WERI-Rb-1 (cell line): ENCODE data around the gene NETO2.

Source experiments
- DNase-seq: peaks from one replicate; pipeline ENCODE4 v3.0.0-alpha.2; 2020
- H3K27ac ChIP-seq: fragments of 250-450 bp; sonication (Bioruptor Pico); 2 replicates; pipeline ENCODE4 v1.5.1; 2020; ENCODE audit warnings: mild to moderate bottlenecking, moderate library complexity
- H3K27me3 ChIP-seq: fragments of 250-450 bp; sonication (Bioruptor Pico); 2 replicates; pipeline ENCODE4 v1.5.1; 2021; ENCODE audit warnings: mild to moderate bottlenecking, low read depth, moderate library complexity; ENCODE audit not compliant: insufficient read depth, severe bottlenecking
- H3K36me3 ChIP-seq: fragments of 250-450 bp; sonication (Bioruptor Pico); 2 replicates; pipeline ENCODE4 v1.5.1; 2020; ENCODE audit warnings: mild to moderate bottlenecking, moderate library complexity
- H3K4me3 ChIP-seq: 2 replicates; pipeline ENCODE4 v1.5.1; 2011; ENCODE audit warnings: low read depth, mild to moderate bottlenecking, control low read depth, low read length
- H3K9me3 ChIP-seq: fragments of 250-450 bp; sonication (Bioruptor Pico); 2 replicates; pipeline ENCODE4 v1.5.1; 2021; ENCODE audit warnings: mild to moderate bottlenecking, moderate library complexity; ENCODE audit not compliant: severe bottlenecking
- TF ChIP-seq, protein P1 (sequence below): IDR thresholded peaks from 2 replicates; pipeline ENCODE4 v1.5.1; 2011; ENCODE audit warnings: low read depth, mild to moderate bottlenecking, control low read depth, inconsistent platforms, low read length

Gene NETO2

DNA sequence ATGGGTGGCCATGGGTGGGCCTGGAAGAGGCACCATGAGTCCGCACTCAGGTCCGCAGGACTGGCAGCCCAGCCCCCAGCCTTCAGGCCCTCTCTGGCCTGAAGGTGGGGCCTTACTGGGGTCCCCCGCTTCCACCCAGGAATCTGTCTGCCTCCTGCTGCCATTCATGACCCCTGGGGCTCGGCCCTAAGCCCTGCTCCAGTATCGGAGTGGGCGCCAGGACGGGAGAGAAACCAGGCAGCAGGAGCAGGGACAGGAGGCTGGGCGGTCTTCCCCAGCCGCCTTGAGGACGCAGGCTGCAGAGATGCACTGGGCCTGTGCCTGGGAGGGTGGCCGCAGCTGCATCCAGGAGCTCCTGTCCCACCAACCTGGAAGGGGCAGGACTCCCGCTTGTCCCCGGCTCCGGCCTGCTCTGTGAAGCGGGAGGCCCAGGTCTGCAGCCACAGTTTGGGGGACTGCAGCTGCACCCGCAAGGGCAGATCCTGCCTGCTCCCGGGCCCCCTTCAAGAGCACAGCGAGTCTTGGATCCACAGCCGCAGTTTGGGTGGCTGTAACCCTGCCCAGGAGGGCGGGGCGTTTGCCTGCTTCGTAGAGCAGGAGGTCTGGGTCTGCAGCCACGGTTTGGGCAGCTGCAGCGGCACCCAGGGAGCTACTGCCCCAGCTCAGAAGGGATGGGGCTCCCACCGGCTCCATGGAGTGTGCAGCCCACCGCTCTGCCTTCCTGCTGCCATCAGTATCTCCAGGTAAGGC is 88.4 kb downstream of the NETO2 start:
- no peaks in the 10 kb centered on the region for H3K27me3 ChIP-seq
- H3K4me3 ChIP-seq: no peak overlapping the region
- no peaks in the 10 kb centered on the region for H3K9me3 ChIP-seq

DNA sequence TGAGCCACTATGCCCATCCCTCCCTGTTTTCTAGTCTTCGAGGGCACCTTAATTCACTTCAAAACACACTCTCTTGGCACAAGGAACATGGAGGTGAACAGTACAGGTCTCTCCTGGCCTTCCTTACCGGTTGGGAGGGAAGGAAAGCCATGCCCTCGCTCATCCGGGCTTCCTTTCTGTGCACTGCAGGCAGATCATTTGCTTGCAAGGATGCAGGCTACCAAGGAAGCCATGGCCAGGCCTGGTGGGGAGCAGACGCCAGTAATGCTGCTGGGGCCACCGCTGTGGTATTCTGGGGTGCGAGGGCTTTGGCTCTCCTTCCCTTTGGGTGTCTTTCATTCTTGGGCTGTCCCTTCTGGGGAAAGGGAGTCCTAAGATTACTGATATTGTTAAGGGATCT is 89.4 kb downstream of the NETO2 start:
- no peaks in the 10 kb centered on the region for H3K36me3 ChIP-seq
- no peaks in the 10 kb centered on the region for H3K27me3 ChIP-seq
- DNase-seq: no peak
- no peak overlapping the region for H3K4me3 ChIP-seq
- no peak overlapping the region for H3K27ac ChIP-seq
- H3K9me3 ChIP-seq: no peaks in the 10 kb centered on the region
- TF ChIP-seq, protein P1, sequence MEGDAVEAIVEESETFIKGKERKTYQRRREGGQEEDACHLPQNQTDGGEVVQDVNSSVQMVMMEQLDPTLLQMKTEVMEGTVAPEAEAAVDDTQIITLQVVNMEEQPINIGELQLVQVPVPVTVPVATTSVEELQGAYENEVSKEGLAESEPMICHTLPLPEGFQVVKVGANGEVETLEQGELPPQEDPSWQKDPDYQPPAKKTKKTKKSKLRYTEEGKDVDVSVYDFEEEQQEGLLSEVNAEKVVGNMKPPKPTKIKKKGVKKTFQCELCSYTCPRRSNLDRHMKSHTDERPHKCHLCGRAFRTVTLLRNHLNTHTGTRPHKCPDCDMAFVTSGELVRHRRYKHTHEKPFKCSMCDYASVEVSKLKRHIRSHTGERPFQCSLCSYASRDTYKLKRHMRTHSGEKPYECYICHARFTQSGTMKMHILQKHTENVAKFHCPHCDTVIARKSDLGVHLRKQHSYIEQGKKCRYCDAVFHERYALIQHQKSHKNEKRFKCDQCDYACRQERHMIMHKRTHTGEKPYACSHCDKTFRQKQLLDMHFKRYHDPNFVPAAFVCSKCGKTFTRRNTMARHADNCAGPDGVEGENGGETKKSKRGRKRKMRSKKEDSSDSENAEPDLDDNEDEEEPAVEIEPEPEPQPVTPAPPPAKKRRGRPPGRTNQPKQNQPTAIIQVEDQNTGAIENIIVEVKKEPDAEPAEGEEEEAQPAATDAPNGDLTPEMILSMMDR: no peak

More for the DNA sequence above, 88.4 kb downstream of the NETO2 start:
- TF ChIP-seq, protein P1: no peak
- no peak for DNase-seq
- Histone ChIP-seq H3K27ac (no peak overlapping the region), H3K36me3 (no peaks in the 10 kb centered on the region)

- TF ChIP-seq, protein P1: no peak
- DNase-seq: no peak
- H3K4me3 ChIP-seq: no peak overlapping the region
- H3K27me3 ChIP-seq: no peaks in the 10 kb centered on the region
- no peaks in the 10 kb centered on the region for H3K36me3 ChIP-seq
- no peaks in the 10 kb centered on the region for H3K9me3 ChIP-seq
- H3K27ac ChIP-seq: no peak overlapping the region
Measured at GRCh38 chr16:47053895-47054294, 89.8 kb downstream of the NETO2 start.

DNA sequence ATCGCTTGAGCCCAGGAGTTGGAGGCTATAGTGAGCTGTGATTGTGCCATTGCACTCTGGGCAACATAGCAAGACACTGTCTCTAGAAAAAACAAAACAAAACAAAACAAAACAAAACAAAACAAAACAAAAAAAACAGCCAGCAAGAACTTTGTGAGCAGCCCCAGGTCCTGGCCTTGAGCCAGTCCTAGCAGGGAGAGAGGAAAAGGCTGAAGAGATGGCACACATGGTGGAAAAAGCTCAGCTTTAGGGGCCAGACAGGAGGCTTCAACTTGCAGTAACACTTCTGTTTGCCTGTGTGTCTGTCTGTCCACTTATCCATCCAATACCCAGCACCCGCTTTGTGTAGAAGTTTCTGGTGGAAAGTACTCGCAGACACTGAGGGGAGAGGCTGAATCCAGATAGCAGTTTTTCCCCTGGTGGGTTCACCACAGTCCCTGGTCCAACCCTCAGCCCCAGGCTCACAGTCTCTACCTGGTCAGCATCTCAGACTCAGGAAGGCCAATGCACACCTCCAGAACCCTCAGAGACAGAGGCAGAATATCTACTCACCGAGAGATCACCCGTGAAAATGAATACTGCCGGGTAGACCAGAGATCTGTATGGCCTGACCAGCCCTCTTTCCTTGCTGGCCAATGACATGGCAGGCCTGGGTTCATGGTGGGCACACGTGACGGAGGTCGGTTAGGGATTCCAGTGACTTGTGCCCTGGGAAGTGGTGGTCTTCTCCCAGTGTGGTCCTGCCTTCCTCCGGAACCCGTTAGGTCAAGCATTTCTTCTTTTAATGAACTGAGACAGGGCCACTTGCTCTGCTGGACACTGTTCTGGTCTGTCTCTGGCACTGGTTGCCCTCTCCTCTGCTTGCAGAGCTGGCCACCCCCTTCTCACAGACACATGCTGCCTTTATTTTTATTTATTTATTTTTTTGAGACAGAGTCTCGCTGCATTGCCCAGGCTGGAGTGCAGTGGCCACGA is 90.8 kb downstream of the NETO2 start:
- no peak for DNase-seq

GRCh38 chr16:47051031-47051430 is 92.7 kb downstream of the NETO2 start:
- Histone ChIP-seq H3K27ac (no peak overlapping the region), H3K9me3 (no peaks in the 10 kb centered on the region), H3K36me3 (no peaks in the 10 kb centered on the region), H3K4me3 (no peak overlapping the region), H3K27me3 (no peaks in the 10 kb centered on the region)
- TF ChIP-seq, protein P1: no peak
- DNase-seq: no peak

More for the DNA sequence above, 90.8 kb downstream of the NETO2 start:
- H3K4me3 ChIP-seq: no peak overlapping the region
- no peak overlapping the region for H3K27ac ChIP-seq
- H3K9me3 ChIP-seq: no peaks in the 10 kb centered on the region
- H3K36me3 ChIP-seq: no peaks in the 10 kb centered on the region
- no peaks in the 10 kb centered on the region for H3K27me3 ChIP-seq
- TF ChIP-seq, protein P1: no peak
